Activated CD8-positive, alpha-beta T cell treated with anti-CD3 and anti-CD28 coated beads for 36 hours (primary cell): ENCODE data around the gene POLR3H. TPM values are rescaled to one million over a fixed set of nuclear protein-coding genes. Genes with fewer than 3 reads are reported as not detected.

Experiments used
- ATAC-seq: fragments of 200-7000 bp; cut with Tn5 transposase; one replicate; pipeline ENCODE4 v1.10.0; 2021; ENCODE audit warnings: mild to moderate bottlenecking, moderate library complexity
- CTCF ChIA-PET: fragments of 350-600 bp; sonication (Branson Sonifier 250); formaldehyde crosslinking; loops from one replicate; lab custom pipeline; 2021; ENCODE audit warnings: antibody characterized with exemption; lab: Charles Lee
- POLR2A ChIA-PET: fragments of 350-600 bp; sonication (Branson Sonifier 250); formaldehyde crosslinking; loops from one replicate; lab custom pipeline; 2021; ENCODE audit warnings: antibody characterized with exemption; lab: Charles Lee
- DNase-seq: peaks from one replicate; pipeline ENCODE4 v3.0.0-alpha.2; 2020
- H3K27ac Mint-ChIP-seq: one replicate; pipeline ENCODE4 v1.8.0; 2021; ENCODE audit warnings: mild to moderate bottlenecking, mixed read lengths
- H3K27me3 Mint-ChIP-seq: one replicate; pipeline ENCODE4 v1.8.0; 2021; ENCODE audit warnings: mixed read lengths
- H3K36me3 Mint-ChIP-seq: one replicate; pipeline ENCODE4 v1.8.0; 2021; ENCODE audit warnings: low read depth, mixed read lengths
- H3K4me1 Mint-ChIP-seq: one replicate; pipeline ENCODE4 v1.8.0; 2021; ENCODE audit warnings: low read depth, mixed read lengths
- H3K4me3 Mint-ChIP-seq: one replicate; pipeline ENCODE4 v1.8.0; 2021; ENCODE audit warnings: mild to moderate bottlenecking, moderate library complexity, mixed read lengths
- H3K9me3 Mint-ChIP-seq: one replicate; pipeline ENCODE4 v1.8.0; 2021; ENCODE audit warnings: mixed read lengths
- intact Hi-C: fragments of 100-400 bp; cut with micrococcal nuclease; formaldehyde crosslinking; loops from one replicate; pipeline ENCODE4 v1.10.0; 2022
- total RNA-seq, 2 experiments: library from RNA; stranded (reverse); gene quantifications; one replicate each; pipeline ENCODE4 v1.2.3, GENCODE V29; 2021
- TF ChIP-seq, protein P1 (sequence below): fragments of 200-600 bp; IDR thresholded peaks from one replicate; pipeline ENCODE4 v1.8.0; 2022; ENCODE audit warnings: antibody characterized with exemption, mild to moderate bottlenecking

Gene POLR3H
- total RNA-seq, 2 experiments from 2014 or later = 26.8 to 29.0 TPM

DNA sequence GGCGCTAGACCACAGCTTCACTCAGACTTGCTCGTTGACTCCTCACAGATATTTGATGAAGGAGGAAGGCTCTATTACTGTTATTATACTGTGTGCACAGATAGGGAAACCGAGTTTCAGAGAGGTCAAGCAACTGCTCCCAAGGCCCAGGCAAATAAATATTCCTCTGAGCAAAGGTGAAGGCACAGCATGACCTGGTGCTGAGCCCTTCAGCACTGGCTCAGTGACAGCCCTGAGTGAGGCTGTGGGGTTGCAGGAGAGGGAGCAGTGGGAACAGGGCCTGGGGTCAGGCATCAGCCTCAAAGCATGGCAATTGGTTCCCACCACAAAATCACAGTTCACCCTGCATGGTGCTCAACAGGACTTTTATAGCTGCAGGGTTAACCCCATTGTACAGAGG is 7.1 kb downstream of the POLR3H start:
- DNase-seq (no peak), ATAC-seq (no peak)
- Mint-ChIP-seq H3K36me3 (peaks cover 26% of the 10 kb centered on the region), H3K27ac (no peak overlapping the region), H3K4me3 (no peak overlapping the region), H3K9me3 (no peaks in the 10 kb centered on the region), H3K4me1 (peaks cover 13% of the 10 kb centered on the region), H3K27me3 (no peaks in the 10 kb centered on the region)
- TF ChIP-seq, protein P1, sequence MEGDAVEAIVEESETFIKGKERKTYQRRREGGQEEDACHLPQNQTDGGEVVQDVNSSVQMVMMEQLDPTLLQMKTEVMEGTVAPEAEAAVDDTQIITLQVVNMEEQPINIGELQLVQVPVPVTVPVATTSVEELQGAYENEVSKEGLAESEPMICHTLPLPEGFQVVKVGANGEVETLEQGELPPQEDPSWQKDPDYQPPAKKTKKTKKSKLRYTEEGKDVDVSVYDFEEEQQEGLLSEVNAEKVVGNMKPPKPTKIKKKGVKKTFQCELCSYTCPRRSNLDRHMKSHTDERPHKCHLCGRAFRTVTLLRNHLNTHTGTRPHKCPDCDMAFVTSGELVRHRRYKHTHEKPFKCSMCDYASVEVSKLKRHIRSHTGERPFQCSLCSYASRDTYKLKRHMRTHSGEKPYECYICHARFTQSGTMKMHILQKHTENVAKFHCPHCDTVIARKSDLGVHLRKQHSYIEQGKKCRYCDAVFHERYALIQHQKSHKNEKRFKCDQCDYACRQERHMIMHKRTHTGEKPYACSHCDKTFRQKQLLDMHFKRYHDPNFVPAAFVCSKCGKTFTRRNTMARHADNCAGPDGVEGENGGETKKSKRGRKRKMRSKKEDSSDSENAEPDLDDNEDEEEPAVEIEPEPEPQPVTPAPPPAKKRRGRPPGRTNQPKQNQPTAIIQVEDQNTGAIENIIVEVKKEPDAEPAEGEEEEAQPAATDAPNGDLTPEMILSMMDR = no peak
- ChIA-PET CTCF (interaction anchor here (1.0 to 1.5 kb wide), 2 partner anchors 10 to 134 kb away, joined by 5 to 8 read pairs; no protein-coding TSS in a partner anchor), POLR2A (interaction anchor here (0.6 to 0.8 kb wide), 3 partner anchors 64 to 156 kb away, joined by 3 to 4 read pairs (median 3); no protein-coding TSS in a partner anchor)
- intact Hi-C loops = no loop called here

DNA sequence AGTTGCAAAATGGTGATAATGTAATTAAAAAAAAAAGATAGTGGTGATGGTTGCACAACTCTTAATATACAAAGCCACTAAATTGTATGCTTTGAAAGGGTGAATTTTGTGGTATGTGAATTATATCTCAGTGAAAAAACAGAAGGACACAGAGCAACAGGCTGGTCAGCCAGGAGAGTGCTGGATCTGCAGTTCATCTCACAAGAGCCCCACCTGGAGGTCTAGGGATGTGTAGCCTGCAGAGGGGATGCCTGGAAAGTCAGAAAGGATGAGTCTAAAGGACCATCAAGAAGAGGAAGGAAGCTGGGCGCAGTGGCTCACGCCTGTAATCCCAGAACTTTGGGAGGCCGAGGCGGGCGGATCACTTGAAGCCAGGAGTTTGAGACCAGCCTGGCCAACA is 9.0 kb downstream of the POLR3H start:
- peaks cover 3% of the 10 kb centered on the region for H3K4me1 Mint-ChIP-seq
- CTCF ChIA-PET = interaction anchor here (1.1 to 1.7 kb wide), 3 partner anchors 11 to 133 kb away, joined by 4 to 5 read pairs (median 4); no protein-coding TSS in a partner anchor
- DNase-seq (no peak), ATAC-seq (no peak)
- no peaks in the 10 kb centered on the region for H3K9me3 Mint-ChIP-seq
- H3K4me3 Mint-ChIP-seq = no peak overlapping the region
- H3K27ac Mint-ChIP-seq = no peak overlapping the region
- POLR2A ChIA-PET = interaction anchor here (0.9 to 1.1 kb wide), 2 partner anchors 9 to 73 kb away, joined by 3 to 6 read pairs; no protein-coding TSS in a partner anchor
- no peaks in the 10 kb centered on the region for H3K27me3 Mint-ChIP-seq
- TF ChIP-seq, protein P1 = no peak
- intact Hi-C loops = no loop called here
- H3K36me3 Mint-ChIP-seq = peaks cover 29% of the 10 kb centered on the region

DNA sequence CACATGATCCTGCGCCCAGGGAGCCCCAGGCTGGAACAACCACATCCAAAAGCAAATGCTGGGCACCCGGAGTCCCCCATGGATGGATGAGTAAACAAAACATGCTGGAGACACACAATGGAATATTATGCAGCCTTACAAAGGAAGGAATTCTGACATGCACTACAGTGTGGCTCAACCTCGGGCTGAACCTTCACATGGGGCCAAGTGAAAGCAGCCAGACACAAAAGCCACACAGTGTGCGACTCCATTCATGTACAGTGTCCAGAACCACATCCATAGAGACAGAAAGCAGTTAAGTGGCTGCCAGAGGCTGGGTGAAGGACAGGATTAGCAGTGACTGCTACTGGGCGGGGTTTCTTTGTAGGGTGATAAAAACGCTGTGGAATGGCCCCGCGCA is 10.1 kb downstream of the POLR3H start:
- H3K9me3 Mint-ChIP-seq = no peaks in the 10 kb centered on the region
- no peak overlapping the region for H3K27ac Mint-ChIP-seq
- H3K27me3 Mint-ChIP-seq = no peaks in the 10 kb centered on the region
- POLR2A ChIA-PET = no interaction called here
- no peak overlapping the region for H3K4me3 Mint-ChIP-seq
- H3K36me3 Mint-ChIP-seq = peaks cover 25% of the 10 kb centered on the region
- DNase-seq (no peak), ATAC-seq (no peak)
- intact Hi-C loops = no loop called here
- CTCF ChIA-PET = interaction anchor here (1.7 kb wide), 1 partner anchor 10 kb away, joined by 4 read pairs; no protein-coding TSS in a partner anchor
- TF ChIP-seq, protein P1 = no peak
- peaks cover 3% of the 10 kb centered on the region for H3K4me1 Mint-ChIP-seq

DNA sequence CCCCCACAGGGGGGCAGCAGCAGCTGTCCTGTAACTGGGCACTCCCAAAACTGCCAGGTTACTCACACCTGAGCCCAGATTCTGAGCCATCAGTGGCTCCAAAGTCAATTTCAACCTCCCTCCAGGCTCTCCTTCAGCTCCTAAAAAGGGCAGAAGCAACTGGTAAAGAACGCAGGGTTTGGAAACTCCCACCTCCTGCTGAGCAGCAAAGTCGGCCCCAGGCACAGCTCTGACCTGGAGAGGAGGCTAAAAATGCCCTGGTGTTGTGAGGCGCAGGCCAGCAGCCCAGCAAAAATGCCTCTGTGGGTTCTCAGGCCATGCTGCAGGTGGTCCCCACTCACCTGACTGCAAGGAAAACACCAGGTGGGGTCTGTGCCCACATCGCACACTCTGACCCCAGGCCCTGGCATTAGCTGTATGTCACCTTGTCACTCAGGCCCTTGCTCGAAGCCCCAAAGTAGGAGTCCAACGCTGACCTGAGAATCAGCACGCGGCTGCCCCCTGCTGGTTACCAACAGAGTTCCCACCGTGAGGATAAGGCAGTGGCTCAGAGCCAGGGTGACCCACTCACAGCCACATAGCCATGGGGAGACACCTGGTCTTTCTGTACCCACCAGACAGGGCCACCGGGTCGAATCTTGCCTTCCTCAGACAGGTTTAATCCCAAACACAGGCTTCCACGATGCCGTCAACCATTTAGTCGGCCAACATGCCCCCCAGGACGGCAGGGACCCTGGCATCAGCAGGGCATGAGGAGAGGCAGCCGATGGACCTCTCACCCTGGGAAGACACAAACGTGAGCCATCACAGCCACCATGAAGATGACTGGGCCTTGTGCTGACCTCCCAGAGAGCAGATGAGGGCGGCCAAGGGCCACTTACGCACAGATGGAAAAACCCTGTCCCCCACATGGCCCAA is 11.1 kb downstream of the POLR3H start:
- Mint-ChIP-seq H3K27ac (peak overlapping the region; percentile 25), H3K4me1 (peaks cover 3% of the 10 kb centered on the region), H3K36me3 (peaks cover 25% of the 10 kb centered on the region), H3K27me3 (no peaks in the 10 kb centered on the region), H3K4me3 (no peak overlapping the region), H3K9me3 (no peaks in the 10 kb centered on the region)
- intact Hi-C loops = no loop called here
- POLR2A ChIA-PET = interaction anchor here (1.1 to 1.4 kb wide), 2 partner anchors 9 to 11 kb away, joined by 3 read pairs; partner anchors contain the start of gene POLR3H
- CTCF ChIA-PET = interaction anchor here (0.6 to 2.2 kb wide), 15 partner anchors 8 to 168 kb away, joined by 3 to 14 read pairs (median 3); partner anchors contain the start of genes ACO2, PHF5A and PMM1
- TF ChIP-seq, protein P1 = peak; percentile 80
- ATAC-seq (peak; percentile 92), DNase-seq (peak; percentile 84)
